Caco-2 (cell line): ENCODE results near the gene FHIT. TPM values are rescaled to one million over a fixed set of nuclear protein-coding genes. Genes with fewer than 3 reads are reported as not detected.

Source experiments
- BruUV-seq: library from RNA; stranded (reverse); fragments of 400-500 nt; replicated peaks from 2 replicates; lab custom pipeline; 2021; lab: Mats Ljungman, UMichigan
- CTCF ChIA-PET: fragments of 300-600 bp; sonication (Branson Sonifier 250); formaldehyde crosslinking; loops from one replicate; lab custom pipeline; 2022; ENCODE audit warnings: antibody characterized with exemption; lab: Charles Lee
- POLR2A ChIA-PET: fragments of 300-600 bp; sonication (Branson Sonifier 250); formaldehyde crosslinking; loops from one replicate; lab custom pipeline; 2022; ENCODE audit warnings: antibody characterized with exemption; lab: Charles Lee
- DNase-seq, 2 experiments: peaks; one replicate each; pipeline versions ENCODE4 v3.0.0 to v3.0.0-alpha.2; 2020 to 2022
- H3K27me3 ChIP-seq: replicated peaks from 2 replicates; pipeline ENCODE4 v1.6.0; 2011; ENCODE audit warnings: low read length; ENCODE audit not compliant: control insufficient read depth, insufficient read depth
- H3K36me3 ChIP-seq: 2 replicates; pipeline ENCODE4 v1.5.1; 2011; ENCODE audit warnings: low read length; ENCODE audit not compliant: control insufficient read depth, insufficient read depth
- H3K4me1 ChIP-seq: fragments of 250-450 bp; sonication (Bioruptor Pico); 2 replicates; pipeline ENCODE4 v1.5.1; 2020; ENCODE audit warnings: mild to moderate bottlenecking
- H3K4me3 ChIP-seq: 2 replicates; pipeline ENCODE4 v1.5.1; 2011; ENCODE audit warnings: low read depth, mild to moderate bottlenecking, control low read depth, low read length
- H3K9me3 ChIP-seq: fragments of 250-450 bp; sonication (Bioruptor Pico); 2 replicates; pipeline ENCODE4 v1.5.1; 2020; ENCODE audit warnings: mild to moderate bottlenecking, moderate library complexity
- H3K27ac Mint-ChIP-seq: one replicate; pipeline ENCODE4 v1.8.0; 2022; ENCODE audit warnings: mixed read lengths; ENCODE audit not compliant: unreplicated experiment
- H3K27me3 Mint-ChIP-seq: one replicate; pipeline ENCODE4 v1.8.0; 2022; ENCODE audit warnings: mixed read lengths; ENCODE audit not compliant: insufficient read depth, unreplicated experiment
- H3K36me3 Mint-ChIP-seq: one replicate; pipeline ENCODE4 v1.8.0; 2022; ENCODE audit warnings: mild to moderate bottlenecking, mixed read lengths; ENCODE audit not compliant: insufficient read depth, unreplicated experiment
- H3K4me1 Mint-ChIP-seq: one replicate; pipeline ENCODE4 v1.8.0; 2022; ENCODE audit warnings: low read depth, mixed read lengths; ENCODE audit not compliant: unreplicated experiment
- H3K4me3 Mint-ChIP-seq: one replicate; pipeline ENCODE4 v1.8.0; 2022; ENCODE audit warnings: mild to moderate bottlenecking, moderate library complexity, mixed read lengths; ENCODE audit not compliant: unreplicated experiment
- H3K9me3 Mint-ChIP-seq: one replicate; pipeline ENCODE4 v1.8.0; 2022; ENCODE audit warnings: mixed read lengths; ENCODE audit not compliant: unreplicated experiment
- CTCF ChIP-seq, 2 experiments: fragments of 200-600 bp in 1 of 2; IDR thresholded peaks; 1 replicate in 1 of 2; 2 replicates in 1 of 2; pipeline versions ENCODE4 v1.5.1 to v1.8.0; 2011 to 2022; ENCODE audit warnings: antibody characterized with exemption in 1 of 2, control low read depth in 1 of 2, inconsistent platforms in 1 of 2, low read depth in 1 of 2, low read length in 1 of 2, mild to moderate bottlenecking in 1 of 2, moderate library complexity in 1 of 2; ENCODE audit not compliant: insufficient read depth in 1 of 2, severe bottlenecking in 1 of 2, unreplicated experiment in 1 of 2
- intact Hi-C: fragments of 100-400 bp; cut with micrococcal nuclease; formaldehyde crosslinking; loops from one replicate; pipeline ENCODE4 v1.10.0; 2022; ENCODE audit not compliant: unreplicated experiment
- total RNA-seq: library from RNA; stranded (reverse); gene quantifications from 2 replicates; pipeline ENCODE4 v1.2.3, GENCODE V29; 2022

The FHIT gene
- total RNA-seq, 1 experiment from 2014 or later: 8.3 TPM

DNA sequence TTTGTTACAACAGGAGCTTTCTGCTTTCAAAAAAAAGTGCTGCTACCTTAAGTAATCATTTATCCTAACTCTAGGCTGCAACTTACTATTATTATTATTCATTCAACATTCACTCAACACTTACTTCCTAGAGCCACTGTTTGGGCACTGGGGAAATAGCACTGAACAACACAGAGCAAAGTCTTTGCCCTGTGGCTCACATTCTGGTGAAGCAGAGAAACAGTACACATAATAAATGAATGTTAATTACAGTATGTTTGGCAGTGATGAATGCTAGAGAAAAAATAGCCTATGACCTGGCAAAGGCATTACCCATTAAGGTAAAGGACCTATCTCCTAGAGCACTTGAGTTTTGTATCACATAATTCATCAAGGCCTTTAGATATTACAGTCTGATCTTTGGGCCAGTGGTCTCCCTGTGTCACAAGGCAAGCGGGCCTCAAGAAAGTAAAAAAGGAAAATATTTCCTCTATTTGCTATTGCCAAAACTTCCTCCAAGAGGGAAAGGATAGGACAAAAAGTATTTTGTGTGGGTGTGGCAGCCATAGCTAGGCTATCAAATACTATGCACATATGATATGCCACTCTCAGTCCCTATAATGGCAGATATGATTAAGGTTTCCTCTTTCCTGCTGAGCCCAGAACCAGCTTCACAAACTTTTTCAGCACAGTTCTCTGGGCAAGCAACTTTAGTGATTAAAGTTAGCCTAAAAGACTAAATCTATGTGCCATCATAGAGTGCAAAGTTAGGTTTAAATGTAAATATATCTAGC, 142.8 kb downstream of the FHIT start:
- no peak overlapping the region for H3K27ac Mint-ChIP-seq
- H3K27me3 Mint-ChIP-seq: no peaks in the 10 kb centered on the region
- peaks cover 5% of the 10 kb centered on the region; the same call in 1 of the 2 replicates for H3K4me1 ChIP-seq
- no peak for TF ChIP-seq CTCF (IDR thresholded peaks at IDR 0.05; ENCODE audit: insufficient read depth in 1 of 2, low read depth in 1 of 2, low read length in 1 of 2, severe bottlenecking in 1 of 2, unreplicated experiment in 1 of 2)
- peaks cover 5% of the 10 kb centered on the region for H3K4me1 Mint-ChIP-seq
- H3K27me3 ChIP-seq: no peaks in the 10 kb centered on the region
- DNase-seq: no peak
- no peak overlapping the region for H3K4me3 Mint-ChIP-seq
- ChIA-PET CTCF (no interaction called here), POLR2A (no interaction called here)
- no peaks in the 10 kb centered on the region for H3K9me3 Mint-ChIP-seq
- H3K36me3 Mint-ChIP-seq: no peaks in the 10 kb centered on the region
- H3K4me3 ChIP-seq: no peak overlapping the region
- BruUV-seq: no TSS peak
- intact Hi-C loops: no loop called here
- H3K9me3 ChIP-seq: no peaks in the 10 kb centered on the region
- no peaks in the 10 kb centered on the region for H3K36me3 ChIP-seq

- intact Hi-C loops: no loop called here
- Mint-ChIP-seq H3K27ac (no peak overlapping the region), H3K36me3 (no peaks in the 10 kb centered on the region), H3K9me3 (no peaks in the 10 kb centered on the region), H3K4me3 (no peak overlapping the region), H3K4me1 (no peaks in the 10 kb centered on the region), H3K27me3 (no peaks in the 10 kb centered on the region)
- Histone ChIP-seq H3K4me3 (no peak overlapping the region), H3K27me3 (no peaks in the 10 kb centered on the region), H3K36me3 (no peaks in the 10 kb centered on the region), H3K9me3 (no peaks in the 10 kb centered on the region), H3K4me1 (no peaks in the 10 kb centered on the region)
- DNase-seq: no peak
- BruUV-seq: no TSS peak
- ChIA-PET CTCF (no interaction called here), POLR2A (no interaction called here)
- no peak for TF ChIP-seq CTCF (IDR thresholded peaks at IDR 0.05; ENCODE audit: insufficient read depth in 1 of 2, low read depth in 1 of 2, low read length in 1 of 2, severe bottlenecking in 1 of 2, unreplicated experiment in 1 of 2)
Measured at GRCh38 chr3:61094608-61095007, 156.6 kb downstream of the FHIT start.

DNA sequence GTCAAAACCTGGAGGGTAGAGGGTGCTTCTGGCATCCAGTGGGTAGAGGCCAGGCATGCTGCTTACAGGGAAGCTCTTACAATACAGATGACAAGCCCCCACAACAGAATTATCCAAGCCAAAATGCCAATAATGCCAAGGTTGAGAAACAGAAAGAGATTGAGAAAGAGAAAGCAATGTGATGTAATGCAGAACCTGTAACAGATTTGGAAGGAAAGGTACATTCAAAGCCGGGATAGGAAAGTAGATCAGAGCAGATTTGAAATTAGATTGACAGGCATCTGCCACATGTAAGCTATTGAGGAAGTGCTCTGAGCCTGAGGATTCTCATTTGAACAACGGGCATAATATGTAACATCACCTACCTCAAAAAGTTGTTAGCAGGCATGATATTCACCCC, 157.9 kb downstream of the FHIT start:
- no peaks in the 10 kb centered on the region for H3K9me3 Mint-ChIP-seq
- TF ChIP-seq CTCF (IDR thresholded peaks at IDR 0.05; ENCODE audit: insufficient read depth in 1 of 2, low read depth in 1 of 2, low read length in 1 of 2, severe bottlenecking in 1 of 2, unreplicated experiment in 1 of 2): no peak

More for the DNA sequence above, 157.9 kb downstream of the FHIT start:
- ChIA-PET POLR2A (no interaction called here), CTCF (no interaction called here)
- no peak for DNase-seq
- H3K4me3 ChIP-seq: no peak overlapping the region
- no TSS peak for BruUV-seq
- no peaks in the 10 kb centered on the region for H3K27me3 Mint-ChIP-seq
- no peaks in the 10 kb centered on the region for H3K27me3 ChIP-seq
- no peak overlapping the region for H3K4me3 Mint-ChIP-seq
- no peaks in the 10 kb centered on the region for H3K4me1 Mint-ChIP-seq
- H3K36me3 Mint-ChIP-seq: no peaks in the 10 kb centered on the region
- no peaks in the 10 kb centered on the region for H3K4me1 ChIP-seq
- intact Hi-C loops: no loop called here
- H3K9me3 ChIP-seq: no peaks in the 10 kb centered on the region
- no peaks in the 10 kb centered on the region for H3K36me3 ChIP-seq
- no peak overlapping the region for H3K27ac Mint-ChIP-seq
